ENCODE results near the gene EIF2B5. TPM values are rescaled to one million over a fixed set of nuclear protein-coding genes. Genes with fewer than 3 reads are reported as not detected.

The EIF2B5 gene
- total RNA-seq, 4 donors from 2014 or later: 45.1 to 49.7 (median 48.1) TPM

DNA sequence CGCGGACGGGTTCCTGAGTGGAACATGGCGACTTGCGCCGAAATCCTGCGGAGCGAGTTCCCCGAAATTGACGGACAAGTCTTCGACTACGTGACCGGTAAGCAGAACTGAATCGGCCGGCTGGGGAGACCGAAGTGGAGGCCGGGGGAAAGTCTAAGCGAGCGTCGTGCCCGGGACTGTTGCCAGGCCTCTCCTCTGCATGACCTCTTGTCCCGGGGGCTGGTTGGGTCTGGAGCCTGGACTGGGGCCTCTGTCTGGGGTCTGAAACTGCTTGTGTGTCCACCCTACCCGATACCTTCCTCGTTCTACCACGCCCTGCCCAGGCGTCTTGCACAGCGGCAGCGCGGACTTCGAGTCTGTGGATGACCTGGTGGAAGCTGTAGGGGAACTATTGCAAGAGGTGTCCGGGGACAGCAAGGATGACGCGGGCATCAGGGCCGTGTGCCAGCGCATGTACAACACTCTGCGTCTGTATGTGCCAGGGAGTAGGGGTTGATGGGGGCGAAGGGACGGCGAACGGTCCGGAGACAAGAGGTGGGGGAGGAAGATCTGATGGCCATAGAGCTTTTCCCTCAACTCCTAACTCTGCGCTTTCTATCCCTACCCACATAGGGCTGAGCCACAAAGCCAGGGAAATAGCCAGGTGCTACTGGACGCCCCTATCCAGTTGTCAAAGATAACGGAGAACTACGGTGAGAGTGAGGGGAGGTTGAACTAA, 51.2 kb downstream of the EIF2B5 start, which contains the start of gene ABCF3:
TSS of gene ABCF3 (plus strand) at position 16 of the 718 bp plus-strand sequence. CDS start at position 25, 9 bp downstream.
- peak; percentile 59 for DNase-seq
- Histone ChIP-seq H3K4me1 (peaks cover 15 to 29% (median 20%) of the 10 kb centered on the region in 4 donors), H3K36me3 (peaks cover 0 to 57% (median 27%) of the 10 kb centered on the region in 4 donors), H3K4me3 (peak within 1 kb of the TSS; percentile 65 to 88 (median 80)), H3K9me3 (no peaks in the 10 kb centered on the region), H3K27me3 (no peaks in the 10 kb centered on the region), H3K27ac (peak within 1 kb of the TSS; percentile 84 to 90 (median 86))
- TF ChIP-seq EP300 (IDR thresholded peaks at IDR 0.05; ENCODE audit: low read depth) (no peak), POLR2A (IDR thresholded peaks at IDR 0.05) (peak; percentile 87), POLR2AphosphoS5 (IDR thresholded peaks at IDR 0.05) (peak; percentile 86 to 92 (median 90))
- TF ChIP-seq, protein P1, sequence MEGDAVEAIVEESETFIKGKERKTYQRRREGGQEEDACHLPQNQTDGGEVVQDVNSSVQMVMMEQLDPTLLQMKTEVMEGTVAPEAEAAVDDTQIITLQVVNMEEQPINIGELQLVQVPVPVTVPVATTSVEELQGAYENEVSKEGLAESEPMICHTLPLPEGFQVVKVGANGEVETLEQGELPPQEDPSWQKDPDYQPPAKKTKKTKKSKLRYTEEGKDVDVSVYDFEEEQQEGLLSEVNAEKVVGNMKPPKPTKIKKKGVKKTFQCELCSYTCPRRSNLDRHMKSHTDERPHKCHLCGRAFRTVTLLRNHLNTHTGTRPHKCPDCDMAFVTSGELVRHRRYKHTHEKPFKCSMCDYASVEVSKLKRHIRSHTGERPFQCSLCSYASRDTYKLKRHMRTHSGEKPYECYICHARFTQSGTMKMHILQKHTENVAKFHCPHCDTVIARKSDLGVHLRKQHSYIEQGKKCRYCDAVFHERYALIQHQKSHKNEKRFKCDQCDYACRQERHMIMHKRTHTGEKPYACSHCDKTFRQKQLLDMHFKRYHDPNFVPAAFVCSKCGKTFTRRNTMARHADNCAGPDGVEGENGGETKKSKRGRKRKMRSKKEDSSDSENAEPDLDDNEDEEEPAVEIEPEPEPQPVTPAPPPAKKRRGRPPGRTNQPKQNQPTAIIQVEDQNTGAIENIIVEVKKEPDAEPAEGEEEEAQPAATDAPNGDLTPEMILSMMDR (IDR thresholded peaks at IDR 0.05): no peak
- 1% methylated on average over 45 of the region's 45 CpGs; no CpG with 5 or more reads in 1 of the 2 donors for WGBS, 2 donors (ENCODE audit: low coverage in 1 of 2)
- in situ Hi-C loops (cut with MboI; ENCODE audit: low pct_ligation_motif_present in 1 of 4, low pct_unique_long_range_greater_than_20kb in 1 of 4, low sequenced_read_pairs in 3 of 4): no loop called here
- intact Hi-C loops (cut with DNase I; ENCODE audit: low total_unique reads): loop anchor here (10.0 kb wide), 1 partner anchor 52 kb away; the partner anchor contains the start of gene EIF2B5

DNA sequence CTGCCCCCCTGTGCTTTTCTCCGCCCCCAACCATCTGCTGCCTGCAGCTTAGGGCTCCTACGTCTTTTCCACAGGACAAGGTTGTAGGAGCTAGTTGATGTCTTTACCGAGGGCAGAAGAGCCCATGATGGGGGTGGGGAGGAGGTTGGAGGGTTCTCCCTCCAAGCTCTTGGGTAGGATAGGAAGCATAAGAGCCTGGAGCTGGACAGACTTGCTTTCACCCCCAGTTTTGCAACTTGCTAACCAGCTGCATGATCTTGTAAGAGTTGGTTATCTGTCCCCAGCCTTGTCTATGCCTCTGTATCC, 51.7 kb downstream of the EIF2B5 start:
- Histone ChIP-seq H3K4me3 (peak overlapping the region; percentile 65 to 88 (median 80)), H3K27me3 (no peaks in the 10 kb centered on the region), H3K27ac (peak overlapping the region; percentile 84 to 90 (median 86)), H3K36me3 (peaks cover 0 to 57% (median 30%) of the 10 kb centered on the region in 4 donors), H3K4me1 (peaks cover 15 to 29% (median 20%) of the 10 kb centered on the region in 4 donors), H3K9me3 (no peaks in the 10 kb centered on the region)
- DNase-seq: no peak
- intact Hi-C loops (cut with DNase I; ENCODE audit: low total_unique reads): loop anchor here (10.0 kb wide), 1 partner anchor 52 kb away; the partner anchor contains the start of gene EIF2B5
- in situ Hi-C loops (cut with MboI; ENCODE audit: low pct_ligation_motif_present in 1 of 4, low pct_unique_long_range_greater_than_20kb in 1 of 4, low sequenced_read_pairs in 3 of 4): no loop called here
- TF ChIP-seq EP300 (IDR thresholded peaks at IDR 0.05; ENCODE audit: low read depth) (no peak), POLR2AphosphoS5 (IDR thresholded peaks at IDR 0.05) (no peak), POLR2A (IDR thresholded peaks at IDR 0.05) (no peak)
- TF ChIP-seq, protein P1 (IDR thresholded peaks at IDR 0.05): no peak
- WGBS, 2 donors (ENCODE audit: low coverage in 1 of 2): 13% methylated on average over 3 of the region's 3 CpGs; no CpG with 5 or more reads in 1 of the 2 donors

DNA sequence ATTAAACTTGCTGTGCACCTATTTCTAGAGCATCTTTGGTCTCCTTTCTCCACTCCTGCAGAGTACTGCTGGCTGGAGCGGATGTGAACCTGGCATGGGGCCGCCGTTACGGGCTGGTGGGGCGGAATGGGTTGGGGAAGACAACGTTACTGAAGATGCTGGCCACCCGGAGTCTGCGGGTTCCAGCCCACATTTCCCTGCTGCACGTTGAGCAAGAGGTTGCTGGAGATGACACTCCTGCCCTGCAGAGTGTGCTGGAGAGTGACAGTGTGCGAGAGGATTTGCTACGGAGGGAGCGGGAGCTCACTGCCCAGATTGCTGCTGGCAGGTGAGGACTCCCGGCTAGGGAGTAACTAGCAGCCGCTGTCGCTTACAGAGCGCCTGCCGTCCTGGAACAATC, 52.9 kb downstream of the EIF2B5 start:
- in situ Hi-C loops (cut with MboI; ENCODE audit: low pct_ligation_motif_present in 1 of 4, low pct_unique_long_range_greater_than_20kb in 1 of 4, low sequenced_read_pairs in 3 of 4): no loop called here
- WGBS, 2 donors (ENCODE audit: low coverage in 1 of 2): 93% methylated on average over 17 of the region's 17 CpGs; no CpG with 5 or more reads in 1 of the 2 donors
- intact Hi-C loops (cut with DNase I; ENCODE audit: low total_unique reads): loop anchor here (10.0 kb wide), 1 partner anchor 53 kb away; the partner anchor contains the start of gene EIF2B5

DNA sequence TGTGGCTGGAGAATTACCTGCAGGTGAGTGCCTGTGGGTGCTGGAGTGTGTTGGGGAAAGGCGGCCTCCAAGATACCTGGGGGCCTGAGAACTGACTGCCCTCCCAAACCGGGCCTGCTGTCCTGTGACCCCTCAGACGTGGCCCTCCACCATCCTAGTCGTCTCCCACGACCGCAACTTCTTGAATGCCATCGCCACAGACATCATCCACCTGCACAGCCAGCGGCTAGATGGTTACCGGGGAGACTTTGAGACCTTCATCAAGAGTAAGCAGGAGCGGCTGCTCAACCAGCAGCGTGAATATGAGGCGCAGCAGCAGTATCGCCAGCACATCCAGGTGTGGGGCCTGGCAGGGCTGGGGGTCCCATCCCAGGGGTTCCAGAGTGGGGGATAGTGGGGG, 54.3 kb downstream of the EIF2B5 start:
- Histone ChIP-seq H3K9me3 (no peaks in the 10 kb centered on the region), H3K27ac (no peak overlapping the region), H3K27me3 (no peaks in the 10 kb centered on the region), H3K4me3 (no peak overlapping the region), H3K36me3 (peaks cover 0 to 60% (median 26%) of the 10 kb centered on the region in 4 donors), H3K4me1 (peaks cover 15 to 29% (median 20%) of the 10 kb centered on the region in 4 donors)
- intact Hi-C loops (cut with DNase I; ENCODE audit: low total_unique reads) (loop anchor here (10.0 kb wide), 1 partner anchor 55 kb away; the partner anchor contains the start of gene EIF2B5), in situ Hi-C loops (cut with MboI; ENCODE audit: low pct_ligation_motif_present in 1 of 4, low pct_unique_long_range_greater_than_20kb in 1 of 4, low sequenced_read_pairs in 3 of 4) (no loop called here)
- no peak for DNase-seq
- TF ChIP-seq, protein P1 (IDR thresholded peaks at IDR 0.05): no peak
- no peak for TF ChIP-seq POLR2AphosphoS5 (IDR thresholded peaks at IDR 0.05)
- TF ChIP-seq EP300 (IDR thresholded peaks at IDR 0.05; ENCODE audit: low read depth): no peak
- no peak for TF ChIP-seq POLR2A (IDR thresholded peaks at IDR 0.05)
- 97% methylated on average over 13 of the region's 13 CpGs; no CpG with 5 or more reads in 1 of the 2 donors for WGBS, 2 donors (ENCODE audit: low coverage in 1 of 2)

More for the DNA sequence above, 52.9 kb downstream of the EIF2B5 start:
- DNase-seq: no peak
- H3K4me1 ChIP-seq: peaks cover 15 to 29% (median 20%) of the 10 kb centered on the region in 4 donors
- H3K9me3 ChIP-seq: no peaks in the 10 kb centered on the region
- TF ChIP-seq POLR2A (IDR thresholded peaks at IDR 0.05) (no peak), EP300 (IDR thresholded peaks at IDR 0.05; ENCODE audit: low read depth) (no peak), POLR2AphosphoS5 (IDR thresholded peaks at IDR 0.05) (no peak)
- TF ChIP-seq, protein P1 (IDR thresholded peaks at IDR 0.05): no peak
- H3K27ac ChIP-seq: no peak overlapping the region
- peaks cover 0 to 57% (median 28%) of the 10 kb centered on the region in 4 donors for H3K36me3 ChIP-seq
- no peak overlapping the region for H3K4me3 ChIP-seq
- no peaks in the 10 kb centered on the region for H3K27me3 ChIP-seq

Data from transverse colon (tissue), 4 donors.